ENCODE measurements around the gene FBLN5. TPM values are rescaled to one million over a fixed set of nuclear protein-coding genes. Genes with fewer than 3 reads are reported as not detected.
A peak's percentile ranks its signal among the peaks of the same experiment; 100 is the strongest.

FBLN5 gene
- total RNA-seq, 4 donors from 2014 or later: 109 to 215 (median 186) TPM

- Histone ChIP-seq H3K4me3 (no peak overlapping the region), H3K36me3 (peaks cover 0 to 3% (median 0%) of the 10 kb centered on the region in 3 donors), H3K27ac (no peak overlapping the region), H3K9me3 (no peaks in the 10 kb centered on the region), H3K4me1 (peaks cover 0 to 13% (median 7%) of the 10 kb centered on the region in 4 donors), H3K27me3 (no peaks in the 10 kb centered on the region)
- WGBS, 2 donors: 80 to 87% methylated on average over 9 of the region's 9 CpGs
- TF ChIP-seq EP300 (IDR thresholded peaks at IDR 0.05): no peak
- TF ChIP-seq POLR2A (IDR thresholded peaks at IDR 0.05): no peak
- no peak for TF ChIP-seq CTCF (IDR thresholded peaks at IDR 0.05)
- no peak for DNase-seq (ENCODE audit: low spot score in 2 of 2)
Observed at GRCh38 chr14:91910196-91910595, 37.3 kb downstream of the FBLN5 start.

GRCh38 chr14:91906374-91906773 is 41.1 kb downstream of the FBLN5 start:
- WGBS, 2 donors: 84% methylated on average over 2 of the region's 2 CpGs
- H3K9me3 ChIP-seq: no peaks in the 10 kb centered on the region
- peaks cover 0 to 28% (median 7%) of the 10 kb centered on the region in 4 donors for H3K4me1 ChIP-seq
- no peak overlapping the region for H3K4me3 ChIP-seq
- H3K36me3 ChIP-seq: peaks cover 0 to 3% (median 0%) of the 10 kb centered on the region in 3 donors
- DNase-seq (ENCODE audit: low spot score in 2 of 2): no peak
- TF ChIP-seq CTCF (IDR thresholded peaks at IDR 0.05) (no peak), EP300 (IDR thresholded peaks at IDR 0.05) (no peak), POLR2A (IDR thresholded peaks at IDR 0.05) (no peak)
- no peaks in the 10 kb centered on the region for H3K27me3 ChIP-seq
- peak overlapping the region in 1 of 4 donors; percentile 24 for H3K27ac ChIP-seq

GRCh38 chr14:91904956-91905645 is 42.4 kb downstream of the FBLN5 start:
- peaks cover 0 to 37% (median 8%) of the 10 kb centered on the region in 4 donors for H3K4me1 ChIP-seq
- H3K9me3 ChIP-seq: no peaks in the 10 kb centered on the region
- WGBS, 2 donors: 95 to 97% methylated on average over 9 of the region's 9 CpGs
- H3K4me3 ChIP-seq: no peak overlapping the region
- H3K27me3 ChIP-seq: no peaks in the 10 kb centered on the region
- H3K27ac ChIP-seq: peak overlapping the region in 1 of 4 donors; percentile 87
- H3K36me3 ChIP-seq: peaks cover 0 to 3% (median 0%) of the 10 kb centered on the region in 3 donors
- no peak for TF ChIP-seq CTCF (IDR thresholded peaks at IDR 0.05)
- DNase-seq (ENCODE audit: low spot score in 2 of 2): no peak

GRCh38 chr14:91904483-91904882 is 43.0 kb downstream of the FBLN5 start:
- H3K36me3 ChIP-seq: peaks cover 0 to 3% (median 0%) of the 10 kb centered on the region in 3 donors
- H3K4me1 ChIP-seq: peaks cover 0 to 43% (median 11%) of the 10 kb centered on the region in 4 donors
- DNase-seq (ENCODE audit: low spot score in 2 of 2): no peak
- no peaks in the 10 kb centered on the region for H3K27me3 ChIP-seq
- 80 to 86% methylated on average over 8 of the region's 8 CpGs for WGBS, 2 donors
- no peaks in the 10 kb centered on the region for H3K9me3 ChIP-seq
- peak overlapping the region in 2 of 4 donors; percentile 25 to 87 for H3K27ac ChIP-seq
- H3K4me3 ChIP-seq: no peak overlapping the region
- TF ChIP-seq POLR2A (IDR thresholded peaks at IDR 0.05) (no peak), EP300 (IDR thresholded peaks at IDR 0.05) (no peak), CTCF (IDR thresholded peaks at IDR 0.05) (no peak)

- Histone ChIP-seq H3K36me3 (peaks cover 0 to 3% (median 0%) of the 10 kb centered on the region in 3 donors), H3K4me3 (no peak overlapping the region), H3K4me1 (peaks cover 0 to 55% (median 17%) of the 10 kb centered on the region in 4 donors), H3K27me3 (no peaks in the 10 kb centered on the region), H3K27ac (peak overlapping the region in 3 of 4 donors; percentile 13 to 87 (median 52)), H3K9me3 (no peaks in the 10 kb centered on the region)
- no peak for DNase-seq (ENCODE audit: low spot score in 2 of 2)
- no peak for TF ChIP-seq CTCF (IDR thresholded peaks at IDR 0.05)
- TF ChIP-seq EP300 (IDR thresholded peaks at IDR 0.05): no peak
- TF ChIP-seq POLR2A (IDR thresholded peaks at IDR 0.05): no peak
- 21 to 32% methylated on average over 2 of the region's 2 CpGs for WGBS, 2 donors
Observed at GRCh38 chr14:91903070-91903469, 44.4 kb downstream of the FBLN5 start.
